NCI-H510A treated with DMSO at 0.1 percent for 48 hours (cell line): ENCODE results near the gene ACRV1.

Experiments used
- DNase-seq: peaks from one replicate; lab custom pipeline; 2025; lab: John Stamatoyannopoulos, UW

Gene ACRV1

GRCh38 chr11:125649465-125650166 is 31.0 kb downstream of the ACRV1 start:
- no peak for DNase-seq

DNA sequence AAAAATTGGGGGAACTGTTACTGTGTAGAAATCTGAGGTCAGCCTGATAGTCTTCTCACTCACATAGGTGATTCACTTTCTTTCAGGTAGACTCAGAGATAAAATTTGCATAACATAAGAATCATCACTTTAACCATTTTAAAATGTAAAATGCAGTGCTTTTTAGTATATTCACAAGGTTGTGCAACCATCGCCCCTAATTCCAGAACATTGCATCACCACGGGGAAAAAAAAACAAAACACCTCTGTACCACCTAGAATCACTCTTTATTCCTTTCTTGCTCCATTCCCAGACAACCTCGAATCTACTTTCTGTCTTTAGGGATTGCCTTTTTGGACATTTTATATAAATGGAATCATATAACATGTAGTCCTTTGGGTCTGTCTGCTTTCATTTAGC is 34.8 kb downstream of the ACRV1 start:
- DNase-seq: no peak

DNA sequence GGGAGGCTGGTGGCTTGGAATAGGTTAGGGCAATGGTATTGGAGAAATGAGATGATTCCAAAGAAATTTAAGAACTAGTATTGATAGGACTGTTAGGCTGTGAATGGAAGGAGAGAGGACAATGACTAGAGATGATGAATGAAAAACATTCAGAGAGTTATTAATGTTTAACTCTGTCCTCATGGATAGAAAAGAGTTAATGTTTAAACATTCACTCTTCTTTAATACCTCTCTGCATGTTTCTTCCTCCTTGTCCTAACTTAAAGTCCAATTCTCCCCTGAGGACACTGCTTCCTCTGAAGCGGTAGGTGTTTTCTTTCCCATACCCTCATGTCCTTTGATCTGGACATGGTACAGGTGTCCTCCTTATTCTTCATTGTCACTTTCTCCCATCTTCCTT is 42.3 kb downstream of the ACRV1 start:
- DNase-seq: no peak

- DNase-seq: no peak
Observed at GRCh38 chr11:125637840-125638239, 42.8 kb downstream of the ACRV1 start.

GRCh38 chr11:125627236-125627910 is 53.3 kb downstream of the ACRV1 start:
- no peak for DNase-seq

DNA sequence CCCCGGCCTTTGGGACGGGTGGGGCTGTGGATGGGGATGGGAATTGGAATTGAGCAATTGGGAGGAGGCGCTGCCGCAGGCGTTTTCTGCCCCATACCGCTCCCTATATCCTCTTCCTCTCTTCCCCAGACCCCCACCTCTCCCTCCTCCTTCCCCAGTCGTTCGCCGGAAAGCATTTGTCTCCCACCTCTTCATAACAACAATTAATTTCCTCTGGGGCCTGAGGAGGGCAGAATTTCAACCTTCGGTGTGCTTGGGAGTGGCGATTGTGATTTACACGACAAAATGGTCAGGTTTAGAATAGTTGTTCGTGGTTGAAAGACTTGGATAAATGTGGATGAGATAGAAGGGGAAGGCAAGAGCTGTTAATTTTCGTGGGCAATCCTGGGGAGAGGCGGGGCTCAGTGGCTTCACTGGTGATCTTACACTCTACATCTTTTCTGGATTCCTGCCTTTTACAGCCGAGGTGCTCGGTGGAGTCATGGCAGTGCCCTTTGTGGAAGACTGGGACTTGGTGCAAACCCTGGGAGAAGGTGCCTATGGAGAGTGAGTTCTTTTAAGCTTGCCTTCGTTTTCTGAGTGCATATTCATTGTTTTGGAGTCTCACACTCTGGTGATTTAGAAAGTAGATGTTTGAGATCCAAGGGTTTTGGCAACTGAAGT is 54.2 kb downstream of the ACRV1 start:
- peak; percentile 87 for DNase-seq

DNA sequence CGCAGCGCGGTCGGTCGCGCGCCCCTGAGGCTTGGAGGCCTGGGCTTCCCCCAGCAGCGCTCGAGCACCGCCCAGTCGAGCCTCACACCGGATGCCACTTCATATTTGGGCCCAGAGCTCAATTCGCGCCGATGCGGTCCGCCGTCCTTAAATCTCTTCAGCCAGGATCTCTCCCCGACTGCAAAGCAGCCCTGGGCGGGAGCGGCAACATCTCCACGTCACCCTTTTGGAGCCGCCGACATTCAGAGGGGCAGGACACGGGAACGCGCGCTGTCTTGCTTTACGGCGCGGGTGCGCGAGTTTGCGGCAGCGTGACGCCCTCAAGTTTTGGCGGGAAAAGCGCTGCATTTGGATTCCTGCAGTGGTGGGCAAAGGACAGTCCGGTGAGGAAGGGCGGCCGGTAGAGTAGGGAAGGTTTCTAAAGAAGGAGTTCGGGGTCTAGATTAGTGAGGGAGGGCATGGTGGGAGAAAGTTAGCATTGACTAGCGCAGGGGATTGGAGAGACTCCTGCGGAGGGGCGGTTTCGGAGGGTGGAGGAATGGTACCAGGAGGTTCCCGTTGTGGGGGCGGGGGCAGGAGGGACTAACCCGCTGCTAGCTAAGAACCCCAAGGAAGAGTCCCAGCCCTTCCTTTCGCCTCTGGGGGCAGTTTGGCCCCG is 54.9 kb downstream of the ACRV1 start:
- DNase-seq: peak; percentile 90

- no peak for DNase-seq
Observed at GRCh38 chr11:125625225-125625629, 55.4 kb downstream of the ACRV1 start.

DNA sequence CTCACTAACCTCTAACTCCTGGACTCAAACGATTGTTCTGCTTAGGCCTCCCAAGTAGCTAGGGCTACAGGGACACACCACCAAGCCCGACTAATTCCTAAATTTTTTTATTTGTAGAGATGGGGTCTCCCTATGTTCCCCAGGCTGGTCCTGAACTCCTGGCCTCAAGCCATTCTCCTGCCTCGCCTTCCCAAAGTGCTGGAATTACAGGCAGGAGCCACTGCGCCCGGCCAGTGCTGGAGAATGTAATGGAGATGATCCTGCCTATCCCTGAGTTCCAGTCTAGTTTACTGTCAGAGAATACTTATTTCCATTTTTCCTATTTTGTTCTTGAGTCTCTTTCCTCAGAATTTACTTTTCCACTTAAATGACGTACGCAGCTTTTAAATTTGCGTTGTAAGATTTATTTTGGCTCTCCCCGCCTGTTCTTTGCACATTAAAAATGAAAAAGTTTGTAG is 55.9 kb downstream of the ACRV1 start, which contains the start of gene CHEK1:
Gene CHEK1, plus strand, starts transcription at position 408 of the 458 bp plus-strand sequence. CDS start 1,606 bp downstream, outside the sequence.
- DNase-seq: peak; percentile 39

GRCh38 chr11:125623064-125623463 is 57.6 kb downstream of the ACRV1 start:
- DNase-seq: no peak

GRCh38 chr11:125621995-125622394 is 58.7 kb downstream of the ACRV1 start:
- no peak for DNase-seq
